HG03196 (cell line): ENCODE data around the gene ZNF282.
A peak's percentile ranks its signal among the peaks of the same experiment; 100 is the strongest.
"Not testable (repeated sequence)": the region's sequence is repeated elsewhere in the genome, so short reads cannot be mapped to it uniquely, and the experiment has no call there.

ENCODE experiments used
- ATAC-seq: cut with Tn5 transposase; IDR thresholded peaks from one replicate; pipeline ENCODE4 v1.9.1; 2021; ENCODE audit not compliant: unreplicated experiment

ZNF282 gene

DNA sequence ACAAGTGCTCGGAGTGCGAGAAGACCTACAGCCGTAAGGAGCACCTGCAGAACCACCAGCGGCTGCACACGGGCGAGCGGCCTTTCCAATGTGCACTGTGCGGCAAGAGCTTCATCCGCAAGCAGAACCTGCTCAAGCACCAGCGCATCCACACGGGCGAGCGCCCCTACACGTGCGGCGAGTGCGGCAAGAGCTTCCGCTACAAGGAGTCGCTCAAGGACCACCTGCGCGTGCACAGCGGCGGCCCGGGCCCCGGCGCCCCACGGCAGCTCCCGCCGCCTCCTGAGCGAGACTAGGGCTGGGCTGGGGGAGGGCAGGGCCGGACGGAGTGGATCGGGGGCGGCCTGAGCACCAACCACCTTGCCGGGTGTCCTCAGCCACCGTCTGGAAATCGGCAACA lies 29.0 kb downstream of the ZNF282 start:
- no peak for ATAC-seq

DNA sequence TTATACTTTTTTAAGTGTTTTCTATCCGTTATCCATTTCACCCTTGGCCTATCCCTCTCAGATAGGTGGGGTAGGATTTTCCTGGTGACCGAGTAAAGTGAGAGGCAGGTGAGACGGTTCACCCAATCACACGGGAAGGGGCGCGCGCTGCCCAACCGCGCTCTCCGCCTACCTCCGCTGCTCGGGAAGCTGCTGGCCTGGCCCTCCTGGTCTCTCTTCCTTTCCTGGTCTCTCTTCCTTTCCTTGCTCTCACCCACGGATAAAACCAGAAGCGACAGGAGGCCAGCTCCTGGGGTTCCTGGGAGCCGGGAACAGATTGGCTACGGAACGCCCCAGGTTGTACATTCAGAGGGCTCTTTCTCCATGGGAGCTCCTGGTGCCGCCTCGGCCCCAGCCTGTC lies 29.8 kb downstream of the ZNF282 start:
- no peak for ATAC-seq

DNA sequence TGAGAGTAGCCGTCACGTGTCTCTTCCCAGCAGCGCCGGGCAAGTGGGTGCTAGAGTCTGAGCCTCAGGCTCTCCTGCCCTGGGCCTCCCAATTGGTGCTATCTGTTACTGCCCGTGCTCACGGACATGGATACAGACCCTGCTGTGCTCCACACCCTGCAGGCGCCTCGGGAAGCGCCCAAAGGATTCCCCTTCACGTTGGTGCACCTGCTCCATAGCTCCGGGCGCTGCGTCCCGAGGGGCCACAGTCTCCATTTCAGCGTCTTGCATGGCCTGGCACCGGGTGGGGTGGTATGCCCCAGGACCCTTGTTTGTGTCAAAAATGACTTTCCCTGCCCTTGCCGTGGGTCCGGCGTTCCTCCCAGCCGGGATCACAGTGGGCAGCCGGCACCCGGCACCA lies 30.3 kb downstream of the ZNF282 start:
- ATAC-seq = no peak

DNA sequence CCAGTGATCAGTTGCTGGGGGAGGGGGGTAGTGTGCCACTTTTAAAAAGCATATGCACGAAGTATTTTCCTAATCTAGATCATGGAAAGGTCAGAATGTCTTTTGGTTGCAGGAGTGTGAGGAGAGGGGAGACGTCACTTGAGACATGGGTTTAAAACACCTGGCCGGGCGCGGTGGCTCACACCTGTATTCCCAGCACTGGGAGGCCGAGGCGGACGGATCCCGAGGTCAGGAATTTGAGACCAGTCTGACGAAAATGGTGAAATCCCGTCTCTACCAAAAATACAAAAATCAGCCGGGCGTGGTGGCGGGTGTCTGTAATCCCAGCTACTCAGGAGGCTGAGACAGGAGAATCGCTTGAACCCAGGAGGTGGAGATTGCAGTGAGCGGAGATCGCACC lies 31.0 kb downstream of the ZNF282 start:
- not testable (repeated sequence) for ATAC-seq

DNA sequence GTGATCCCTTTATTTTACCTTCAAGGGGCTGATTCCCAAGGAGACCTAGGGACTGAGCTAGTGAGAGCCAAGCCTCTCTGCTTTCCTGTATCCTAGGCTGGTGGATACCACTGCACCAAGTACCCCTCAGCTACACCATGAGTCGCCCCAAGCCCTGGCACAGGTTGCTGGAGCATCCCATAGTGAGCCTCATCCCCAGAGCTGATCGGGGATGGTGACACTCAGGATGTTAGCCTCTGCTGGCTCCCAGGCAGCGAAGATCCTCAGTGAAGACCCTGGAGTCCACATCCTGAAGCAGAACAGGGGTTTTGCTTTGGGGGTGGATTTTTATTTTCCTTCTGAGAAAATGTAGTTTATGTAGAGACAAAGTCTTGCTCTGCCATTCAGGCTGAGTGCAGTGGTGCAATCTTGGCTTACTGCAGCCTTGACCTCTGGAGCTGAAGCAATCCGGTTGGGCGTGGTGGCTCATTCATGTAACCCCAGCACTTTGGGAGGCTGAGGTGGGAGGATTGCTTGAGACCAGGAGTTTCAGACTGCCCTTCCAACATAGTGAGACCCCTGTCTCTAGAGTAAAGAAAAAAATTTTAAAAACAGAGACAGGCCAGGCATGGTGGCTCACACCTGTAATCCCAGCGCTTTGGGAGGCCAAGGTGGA lies 31.6 kb downstream of the ZNF282 start:
- no peak for ATAC-seq

DNA sequence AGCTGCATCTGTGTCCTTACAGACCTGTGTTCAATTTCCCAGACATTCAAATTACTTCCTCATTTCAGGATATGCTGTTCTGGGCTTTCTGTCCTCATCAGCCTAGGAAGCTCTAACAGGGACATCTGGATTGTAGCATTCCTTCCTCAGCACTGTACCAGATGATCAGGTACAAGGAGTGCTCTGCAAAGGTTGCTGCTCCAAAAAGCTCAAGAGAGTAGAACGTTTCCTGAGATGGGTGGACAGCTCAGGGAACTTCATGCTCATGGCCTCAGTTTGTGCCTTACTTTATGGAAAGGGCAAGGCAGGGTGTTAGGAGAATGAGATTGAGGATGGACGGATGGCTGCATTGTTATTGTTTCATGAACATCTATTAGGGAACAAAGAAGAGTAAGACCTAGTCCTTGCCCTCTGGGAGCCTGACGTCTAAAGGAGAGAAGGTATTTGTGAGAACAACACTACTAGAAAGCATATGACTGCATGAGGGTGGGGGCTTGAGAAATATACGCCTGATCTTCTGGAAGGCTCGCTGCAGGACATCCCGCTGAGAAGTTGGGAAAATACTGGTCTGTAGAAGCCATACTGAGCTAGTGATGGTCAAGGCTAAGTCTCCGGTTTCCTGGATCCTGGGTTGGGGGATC lies 33.6 kb downstream of the ZNF282 start:
- ATAC-seq = no peak

DNA sequence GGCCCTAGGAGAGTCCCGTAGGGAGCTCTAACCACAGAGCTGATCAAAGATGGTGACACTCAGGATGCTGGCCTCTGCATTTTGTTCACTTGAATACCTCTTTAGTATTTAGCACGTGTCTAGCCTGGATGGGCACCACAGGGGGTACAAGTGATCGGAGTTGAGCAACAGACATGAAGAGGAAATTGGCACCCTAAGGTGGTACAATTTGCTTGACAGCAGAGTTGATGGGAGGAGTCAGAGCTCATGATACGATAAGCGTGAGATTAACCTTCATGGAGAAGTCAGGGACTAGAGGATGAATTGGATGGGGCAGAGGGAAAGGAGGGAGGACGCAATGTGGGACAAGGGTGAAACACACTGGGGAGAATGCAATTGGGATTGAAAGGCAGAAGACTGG lies 34.2 kb downstream of the ZNF282 start:
- no peak for ATAC-seq

DNA sequence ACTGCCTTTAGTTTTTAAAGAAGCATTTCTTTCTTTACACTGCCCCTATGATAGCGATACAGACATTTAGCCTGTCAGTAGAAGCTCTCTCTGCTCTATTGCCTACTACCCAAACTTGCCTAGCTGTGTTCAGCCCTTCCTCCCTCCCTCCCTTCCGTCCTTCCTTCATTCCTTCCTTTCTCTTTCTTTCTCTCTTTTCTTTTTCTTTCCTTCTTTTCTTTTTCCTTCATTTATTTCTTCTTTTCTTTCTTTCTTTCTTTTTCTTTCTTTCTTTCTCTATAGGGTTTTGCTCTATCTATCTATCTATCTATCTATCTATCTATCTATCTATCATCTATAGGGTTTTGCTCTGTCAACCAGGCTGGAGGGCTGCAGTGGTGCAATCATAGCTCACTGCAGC lies 37.0 kb downstream of the ZNF282 start:
- ATAC-seq = no peak

DNA sequence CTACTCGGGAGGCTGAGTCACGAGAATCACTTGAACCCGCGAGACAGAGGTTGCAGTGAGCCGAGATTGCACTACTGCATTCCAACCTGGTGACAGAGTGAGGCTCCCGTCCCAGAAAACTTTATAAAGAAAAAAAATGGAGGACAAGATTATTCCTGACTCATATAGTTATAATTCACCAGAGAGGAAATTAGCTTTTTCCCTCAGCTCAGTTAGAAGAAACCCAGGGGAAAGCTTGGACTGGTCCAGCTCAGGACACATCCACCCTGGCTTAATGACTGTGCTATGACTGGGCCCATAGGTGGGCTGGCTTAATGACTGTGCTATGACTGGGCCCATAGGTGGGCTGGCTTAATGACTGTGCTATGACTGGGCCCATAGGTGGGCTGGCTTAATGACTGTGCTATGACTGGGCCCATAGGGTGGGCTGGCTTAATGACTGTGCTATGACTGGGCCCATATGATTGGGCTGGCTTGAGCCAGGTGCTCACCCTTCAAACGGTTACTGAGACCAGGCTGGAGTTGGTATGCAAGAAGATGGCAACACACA lies 38.4 kb downstream of the ZNF282 start:
- ATAC-seq = not testable (repeated sequence)

DNA sequence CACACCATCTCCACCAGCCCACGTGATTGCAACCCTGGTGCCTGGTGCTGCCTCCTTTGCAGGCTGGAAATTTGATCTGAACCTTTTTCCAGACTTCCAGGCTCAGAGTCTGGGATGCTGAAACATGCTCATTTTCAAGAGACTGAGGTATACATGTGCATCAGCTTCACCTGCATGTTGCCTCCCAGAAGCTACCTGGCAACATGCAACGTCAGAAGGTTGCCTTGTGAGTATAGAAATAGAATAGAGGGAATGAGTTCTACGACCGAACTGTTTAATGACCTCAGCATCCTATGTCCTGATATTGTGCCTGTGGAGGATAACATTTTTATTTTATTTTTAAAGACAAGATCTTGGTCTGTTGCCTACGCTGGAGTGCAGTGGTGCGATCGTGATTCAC lies 42.2 kb downstream of the ZNF282 start:
- no peak for ATAC-seq

DNA sequence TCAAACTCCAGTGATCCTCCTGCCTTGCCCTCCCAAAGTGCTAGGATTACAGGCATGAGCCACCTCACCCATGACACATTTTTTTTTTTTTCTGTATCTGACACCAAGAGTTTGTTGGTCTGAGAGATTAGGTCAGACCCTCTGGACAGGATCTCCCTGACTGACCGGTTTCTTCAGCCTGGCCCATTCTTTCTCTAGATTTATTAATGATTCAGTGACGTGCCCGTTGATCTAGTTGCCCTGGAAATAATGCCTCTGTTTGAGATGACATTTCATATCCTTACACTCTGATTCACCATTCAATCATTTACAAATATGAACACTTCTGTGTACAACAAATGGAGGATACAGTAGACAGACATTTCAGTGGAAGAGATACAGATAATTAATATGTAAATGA lies 42.7 kb downstream of the ZNF282 start:
- no peak for ATAC-seq

DNA sequence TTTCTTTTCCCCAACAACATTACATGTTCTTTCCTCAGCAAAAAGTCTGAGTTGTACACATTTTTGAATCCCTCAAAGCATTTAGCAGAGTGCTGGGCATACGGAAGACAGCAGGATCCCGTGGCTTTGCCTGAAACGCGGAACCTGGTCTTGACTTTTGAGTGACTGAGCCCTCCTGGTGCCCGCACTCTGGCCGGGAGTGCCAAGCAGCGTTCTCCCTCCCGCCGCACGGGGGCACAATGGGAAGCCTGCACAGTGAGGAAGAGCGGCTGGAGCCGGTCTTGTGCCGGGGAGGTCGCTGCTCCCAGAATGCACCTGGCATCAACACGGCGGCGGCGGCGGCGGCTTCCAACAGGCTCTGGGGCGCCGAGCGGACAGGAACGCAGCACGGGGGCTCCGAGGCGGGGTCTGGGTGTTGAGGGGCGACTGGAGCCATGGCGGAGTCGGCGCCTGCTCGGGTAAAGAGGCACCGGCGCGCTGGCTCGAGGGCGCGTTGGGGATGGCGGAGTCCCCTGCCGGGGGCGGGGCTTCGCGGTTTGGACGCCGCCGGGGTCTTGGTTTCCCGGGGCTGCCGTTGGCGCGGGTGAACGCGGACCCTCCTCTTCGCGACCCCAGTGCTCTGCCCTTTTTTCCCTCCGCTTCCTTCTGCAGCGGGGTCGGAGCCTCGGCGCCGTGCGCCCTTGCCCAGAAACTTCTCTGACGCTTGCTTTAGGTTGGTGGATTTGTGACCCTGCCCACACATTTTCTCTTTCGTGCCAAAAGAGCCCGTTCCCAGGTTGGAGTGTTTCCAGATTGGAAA lies 44.2 kb downstream of the ZNF282 start, which contains the start of gene ZNF212:
ZNF212 (plus strand) TSS at position 307 of the 799 bp plus-strand sequence; CDS start at position 435, 128 bp downstream.
- peak; percentile 99 for ATAC-seq

DNA sequence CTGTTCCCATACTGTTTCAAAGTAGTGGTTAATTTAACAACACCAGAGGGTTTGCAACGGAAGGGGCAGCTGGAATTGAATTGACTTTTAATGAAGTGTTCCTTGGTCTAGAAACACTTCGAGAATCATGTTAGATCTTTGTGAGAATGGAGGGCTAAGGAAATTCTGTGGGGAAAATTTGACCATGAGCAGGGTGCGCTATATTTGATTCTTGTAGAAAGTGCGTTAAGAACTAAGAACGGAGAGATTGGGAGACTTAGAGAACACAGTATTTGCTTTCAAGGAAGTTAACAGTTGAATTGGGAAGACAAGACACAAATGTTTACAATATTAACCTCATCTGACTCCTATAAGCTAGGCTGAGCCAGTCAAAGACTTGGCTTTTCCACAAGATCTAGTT lies 45.3 kb downstream of the ZNF282 start:
- ATAC-seq = no peak

DNA sequence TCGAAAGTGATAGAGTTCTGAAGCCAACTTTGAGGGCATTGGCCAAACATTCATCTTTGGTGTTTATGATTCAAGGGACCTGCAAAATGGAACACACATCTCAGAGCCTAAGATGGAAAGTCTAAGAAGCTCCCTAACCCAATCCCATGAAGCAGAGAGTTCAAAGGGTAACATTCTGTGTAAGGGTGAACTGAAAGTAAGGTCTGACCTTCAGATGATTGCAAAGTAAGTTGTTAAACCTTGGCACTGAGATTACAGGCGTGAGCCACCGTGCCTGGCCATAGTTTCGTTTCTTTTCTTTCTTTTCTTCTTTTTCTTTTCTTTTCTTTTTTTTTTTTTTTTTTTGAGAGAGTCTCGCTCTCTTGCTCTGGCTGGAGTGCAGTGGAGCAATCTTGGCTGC lies 46.4 kb downstream of the ZNF282 start:
- no peak for ATAC-seq

DNA sequence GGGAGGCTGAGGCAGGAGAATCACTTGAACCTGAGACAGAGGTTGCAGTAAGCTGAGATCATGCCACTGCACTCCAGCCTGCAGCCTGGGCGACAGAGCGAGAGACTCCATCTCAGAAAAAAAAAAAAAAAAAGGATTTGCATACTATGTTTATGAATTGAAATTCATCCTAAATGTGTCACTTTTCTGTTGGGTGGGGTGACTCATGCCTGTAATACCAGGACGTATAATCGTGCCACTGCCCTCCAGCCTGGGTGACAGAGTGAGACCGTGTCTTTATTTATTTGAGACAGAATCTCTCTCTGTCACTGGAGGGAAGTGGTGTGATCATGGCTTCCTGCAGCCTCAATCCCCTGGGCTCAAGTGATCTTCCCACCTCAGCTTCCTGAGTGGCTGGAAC lies 49.9 kb downstream of the ZNF282 start:
- peak; percentile 75 for ATAC-seq

DNA sequence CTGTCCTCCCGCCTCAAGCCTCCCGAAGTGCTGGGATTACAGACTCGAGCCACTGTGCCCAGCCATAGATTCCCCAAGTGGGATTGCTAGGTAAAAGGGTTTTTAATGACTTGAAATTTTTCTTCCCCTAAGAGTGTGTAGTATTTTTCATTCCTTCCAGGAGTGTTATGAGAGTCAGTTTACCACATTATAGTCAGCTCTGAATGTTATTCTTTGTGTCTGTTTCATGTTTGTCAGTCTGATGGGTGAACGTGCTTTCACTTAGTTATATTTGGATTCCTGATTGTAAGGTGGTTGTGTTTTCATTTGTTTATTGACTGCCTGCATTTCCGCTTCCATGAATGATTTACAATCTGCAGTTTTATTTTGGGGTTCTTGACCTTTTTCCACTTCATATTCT lies 50.4 kb downstream of the ZNF282 start:
- ATAC-seq = no peak

DNA sequence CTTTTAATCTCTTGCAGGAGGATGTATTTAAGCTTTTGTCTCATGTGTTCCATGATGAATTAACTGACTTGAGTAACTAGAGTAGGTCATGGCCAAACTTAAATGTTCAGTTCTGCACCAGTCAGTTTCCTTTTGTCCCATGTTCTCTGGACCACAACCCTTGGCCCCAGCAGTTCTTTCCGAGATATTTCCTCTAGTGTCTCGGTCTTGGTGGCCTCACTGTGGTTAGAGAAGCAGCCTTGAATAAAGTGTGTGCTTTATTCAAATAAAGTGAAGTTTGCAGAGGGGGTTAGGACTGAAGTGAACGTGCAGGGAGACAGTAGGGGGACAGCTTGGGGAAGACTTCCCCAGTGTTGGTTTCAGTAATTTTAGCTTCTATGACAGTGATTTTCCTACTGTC lies 53.4 kb downstream of the ZNF282 start:
- no peak for ATAC-seq

DNA sequence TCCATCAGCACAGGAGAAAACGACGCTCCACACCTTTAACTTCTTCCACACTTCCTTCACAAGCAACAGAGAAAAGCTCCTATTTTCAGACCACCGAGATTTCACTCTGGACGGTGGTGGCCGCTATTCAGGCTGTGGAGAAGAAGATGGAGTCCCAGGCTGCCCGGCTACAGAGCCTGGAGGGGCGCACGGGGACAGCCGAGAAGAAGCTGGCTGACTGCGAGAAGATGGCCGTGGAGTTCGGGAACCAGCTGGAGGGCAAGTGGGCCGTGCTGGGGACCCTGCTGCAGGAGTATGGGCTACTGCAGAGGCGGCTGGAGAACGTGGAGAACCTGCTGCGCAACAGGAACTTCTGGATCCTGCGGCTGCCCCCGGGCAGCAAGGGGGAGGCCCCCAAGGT lies 54.8 kb downstream of the ZNF282 start:
- ATAC-seq = not testable (repeated sequence)

DNA sequence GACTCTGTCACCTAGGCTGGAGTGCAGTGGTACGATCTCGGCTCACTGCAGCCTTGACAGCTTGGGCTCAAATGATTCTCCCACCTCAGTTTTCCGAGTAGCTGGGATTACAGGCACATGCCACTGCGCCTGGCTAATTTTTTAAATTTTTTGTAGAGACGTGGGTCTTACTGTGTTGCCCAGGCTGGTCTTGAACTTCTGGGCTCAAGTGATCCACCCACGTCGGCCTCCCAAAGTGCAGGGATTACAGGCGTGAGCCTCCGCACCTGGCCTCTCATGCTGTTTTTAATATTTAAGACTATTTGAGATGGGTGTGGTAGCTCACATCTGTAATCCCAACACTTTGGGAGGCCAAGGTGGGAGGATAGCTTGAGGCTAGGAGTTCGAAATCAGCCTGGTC lies 56.2 kb downstream of the ZNF282 start:
- ATAC-seq = not testable (repeated sequence)

DNA sequence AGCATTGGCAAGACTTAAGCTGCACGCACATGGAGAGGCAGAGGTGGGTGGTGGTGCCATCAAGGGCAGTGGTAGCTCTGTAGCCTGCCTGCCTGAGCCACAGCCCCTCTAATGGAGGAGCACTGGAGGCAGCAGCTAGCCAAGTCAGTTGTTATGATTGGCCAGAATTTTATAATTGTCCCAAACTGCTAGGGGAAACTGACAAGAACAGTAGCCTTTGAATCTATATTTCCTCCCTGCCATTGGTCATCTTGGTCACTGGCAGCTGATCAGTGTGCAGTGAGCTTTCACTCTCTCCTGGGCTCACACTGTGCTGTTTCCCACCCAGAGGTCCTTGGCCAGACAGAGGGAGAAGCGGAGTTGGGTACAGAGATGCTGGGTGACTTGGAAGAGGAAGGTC lies 57.0 kb downstream of the ZNF282 start:
- no peak for ATAC-seq

DNA sequence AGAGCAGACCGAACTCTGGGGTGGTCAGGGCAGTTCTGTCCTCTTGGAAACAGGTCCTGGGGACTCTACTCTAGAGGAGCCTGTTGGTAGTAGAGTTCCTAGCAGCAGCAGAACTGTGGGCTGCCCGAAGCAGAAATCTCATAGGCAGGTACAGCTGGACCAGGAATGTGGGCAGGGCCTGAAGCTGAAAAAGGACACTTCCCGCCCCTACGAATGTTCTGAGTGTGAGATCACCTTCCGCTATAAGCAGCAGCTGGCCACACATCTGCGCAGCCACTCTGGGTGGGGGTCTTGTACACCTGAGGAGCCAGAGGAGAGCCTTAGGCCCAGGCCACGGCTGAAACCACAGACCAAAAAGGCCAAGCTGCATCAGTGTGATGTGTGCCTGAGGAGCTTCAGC lies 58.3 kb downstream of the ZNF282 start:
- no peak for ATAC-seq
